ENCODE results near the gene KLHDC9.

Gene KLHDC9

DNA sequence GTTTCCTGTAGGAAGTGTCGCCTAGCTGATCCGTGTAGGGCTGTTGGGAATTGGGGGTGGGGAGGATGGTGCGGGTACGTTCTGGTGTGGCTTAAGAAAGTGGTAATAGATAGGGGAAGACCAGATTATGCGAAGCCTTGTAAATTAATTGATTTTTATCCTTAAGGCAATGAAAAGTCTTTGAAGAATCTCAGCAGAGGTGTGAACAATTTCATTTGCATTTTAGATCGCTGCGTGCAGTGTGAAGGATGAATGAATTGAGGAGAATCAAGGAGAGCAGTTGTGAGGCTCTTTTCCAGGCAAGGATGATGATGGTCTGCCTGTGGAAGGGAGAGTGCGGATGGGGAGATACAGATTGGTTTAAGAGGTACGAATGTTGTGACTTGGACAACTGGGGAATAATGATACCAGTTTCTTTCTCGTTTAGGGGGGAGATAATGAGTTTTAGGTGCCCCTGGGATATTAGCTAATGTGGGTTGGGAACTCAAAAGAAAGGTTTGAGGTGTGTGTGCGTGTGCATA is 35.1 kb downstream of the KLHDC9 start:
- DNase-seq: no peak

DNA sequence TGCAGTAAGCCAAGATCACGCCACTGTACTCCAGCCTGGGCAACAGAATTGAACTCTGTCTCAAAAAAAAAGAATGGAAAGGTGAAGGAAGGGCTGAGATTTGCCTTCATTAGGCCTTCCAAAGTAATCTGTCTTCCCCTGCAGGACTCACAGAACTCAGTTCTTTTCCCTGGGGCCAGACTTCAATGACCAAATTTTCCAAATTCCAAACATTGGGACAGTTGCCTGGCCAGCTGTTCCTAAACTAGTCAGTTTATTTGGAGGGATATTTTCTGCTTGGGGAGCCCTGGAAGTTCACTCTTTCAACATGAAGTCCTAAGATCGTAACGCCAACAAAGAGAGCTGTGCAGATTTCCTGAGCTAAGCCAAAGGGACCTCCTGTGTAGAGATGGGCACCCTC is 39.7 kb downstream of the KLHDC9 start:
- no peak for DNase-seq

DNA sequence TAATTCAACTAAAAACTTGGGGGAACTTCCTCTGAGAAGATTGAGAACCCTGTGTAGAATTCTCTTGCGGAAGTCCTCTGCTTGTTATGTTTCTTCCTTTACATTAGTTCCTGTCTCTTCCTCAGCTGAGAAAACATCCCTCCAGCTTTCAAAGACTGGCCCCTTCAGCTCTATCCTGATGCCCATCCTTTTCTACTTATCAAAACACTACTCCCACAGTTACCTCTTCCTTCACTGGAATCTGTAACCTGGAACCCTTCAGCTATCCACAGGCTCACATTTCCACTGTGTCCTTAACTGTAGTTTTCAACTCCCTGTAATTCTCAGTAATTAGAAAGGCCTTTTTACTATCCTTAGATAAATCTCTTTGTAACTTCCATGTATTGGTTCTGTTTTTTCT is 40.3 kb downstream of the KLHDC9 start:
- no peak for DNase-seq

DNA sequence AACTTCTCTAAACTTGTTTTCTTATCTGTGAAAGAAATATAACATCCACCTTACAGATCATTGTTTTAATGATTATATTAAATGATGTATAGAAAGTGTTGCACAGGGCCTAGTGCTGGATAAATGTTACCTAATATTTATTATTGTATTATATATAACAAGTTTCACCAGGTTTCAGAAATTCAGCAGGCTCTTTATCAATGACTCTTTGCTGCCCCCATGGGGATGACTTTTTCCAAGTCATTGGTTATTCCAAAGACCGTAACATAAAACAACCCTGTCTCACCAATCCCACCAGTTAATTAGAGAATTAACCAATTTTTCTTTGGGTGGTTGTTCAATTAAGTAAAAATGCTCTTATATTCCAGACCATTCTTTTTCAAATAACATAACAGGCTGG is 41.6 kb downstream of the KLHDC9 start:
- peak; percentile 32 for DNase-seq

DNA sequence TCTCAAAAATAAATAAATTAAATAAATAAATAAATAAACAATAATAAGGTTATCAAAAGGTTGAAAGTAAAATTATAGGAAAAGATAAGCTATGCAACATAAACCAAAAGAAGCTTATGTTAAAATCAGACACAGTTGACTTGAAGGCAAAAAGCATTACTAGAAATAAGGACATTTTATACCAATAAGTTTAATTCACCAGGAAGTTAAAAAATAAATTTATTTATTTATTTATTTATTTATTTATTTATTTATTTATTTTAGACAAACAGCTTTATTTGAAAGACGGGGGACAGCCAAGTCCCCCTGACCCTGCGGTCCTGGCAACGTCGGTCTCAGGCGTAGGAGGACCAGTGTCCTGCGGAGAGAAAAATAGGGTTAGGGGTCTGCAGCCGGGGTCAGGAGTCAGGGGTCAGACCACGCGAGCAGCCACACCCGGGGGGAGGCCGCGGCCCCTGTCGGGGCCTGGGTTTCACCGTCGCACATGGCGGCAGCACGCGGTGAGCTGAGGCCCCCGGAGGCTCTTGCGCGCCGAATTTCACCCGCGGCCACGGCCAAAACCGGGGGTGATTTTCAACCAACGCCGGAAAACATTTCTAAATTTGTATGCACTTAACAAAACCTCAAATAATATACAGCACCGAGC is 42.7 kb downstream of the KLHDC9 start:
- DNase-seq: no peak

DNA sequence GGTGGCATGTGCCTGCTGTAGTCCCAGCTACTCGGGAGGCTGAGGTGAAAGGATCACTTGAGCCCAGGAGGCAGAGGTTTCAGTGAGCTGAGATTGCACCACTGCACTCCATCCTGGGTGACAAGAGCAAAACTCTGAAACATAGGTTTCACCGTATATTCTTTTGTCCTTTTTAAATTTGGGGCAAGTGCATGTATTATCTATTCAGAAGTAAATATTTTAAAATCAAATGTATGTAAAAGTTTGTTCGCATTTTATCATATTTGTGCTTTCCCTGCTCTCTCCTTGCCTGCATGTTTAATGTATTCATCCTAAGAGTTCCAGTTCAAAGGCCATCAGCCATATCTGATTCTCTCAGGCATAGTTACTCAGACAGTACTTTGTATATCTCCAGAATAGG is 47.7 kb downstream of the KLHDC9 start:
- DNase-seq: no peak
